Neural cell (in vitro differentiated cells): ENCODE data around the gene CDHR4.

Source experiments
- EP300 ChIP-seq: fragments of 450-650 bp; conservative IDR thresholded peaks from 2 replicates; pipeline ENCODE4 v1.6.1; 2014; ENCODE audit warnings: antibody characterized with exemption, mild to moderate bottlenecking, moderate library complexity; ENCODE audit not compliant: poor library complexity, severe bottlenecking
- EZH2 ChIP-seq: fragments of 200-600, 300-800 bp; shearing (Covaris generic), sonication (generic); IDR thresholded peaks from 2 replicates; pipeline ENCODE4 v1.6.1; 2014; ENCODE audit warnings: antibody characterized with exemption, low read length, borderline replicate concordance, mild to moderate bottlenecking; ENCODE audit not compliant: insufficient read depth, poor library complexity, severe bottlenecking
- POLR2AphosphoS5 ChIP-seq: IDR thresholded peaks from 2 replicates; pipeline ENCODE4 v1.6.1; 2012
- RAD21 ChIP-seq: fragments of 450-650 bp; conservative IDR thresholded peaks from 2 replicates; pipeline ENCODE4 v1.6.1; 2014; ENCODE audit warnings: antibody characterized with exemption, mild to moderate bottlenecking, moderate library complexity
- TAF1 ChIP-seq: IDR thresholded peaks from 2 replicates; pipeline ENCODE4 v1.6.1; 2012; ENCODE audit warnings: low read depth
- TF ChIP-seq, protein P1 (sequence below): fragments of 450-650 bp; IDR thresholded peaks from 2 replicates; pipeline ENCODE4 v1.5.1; 2014; ENCODE audit warnings: antibody characterized with exemption, mild to moderate bottlenecking, moderate library complexity; ENCODE audit not compliant: poor library complexity, severe bottlenecking

DNA sequence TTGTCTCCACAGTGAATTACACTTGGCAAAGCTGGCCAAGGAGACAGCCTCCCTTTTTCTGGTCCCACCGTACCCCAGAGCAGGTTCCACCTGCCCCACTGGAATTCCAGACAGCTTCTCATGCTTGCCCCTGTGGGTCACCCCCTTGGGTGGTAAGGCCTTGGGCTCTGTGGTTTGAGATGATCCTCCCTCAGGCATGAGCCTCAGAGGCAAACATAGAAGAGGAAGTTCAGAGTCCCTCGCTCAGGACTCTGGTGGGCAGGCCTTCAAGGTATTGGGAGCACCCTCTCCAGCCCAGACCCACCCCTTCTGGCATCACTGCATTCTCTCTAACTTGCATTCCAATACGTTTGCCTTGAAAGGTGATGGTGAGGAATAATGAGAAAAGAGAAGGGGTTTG, 31.7 kb upstream of the CDHR4 start:
- TF ChIP-seq, protein P1, sequence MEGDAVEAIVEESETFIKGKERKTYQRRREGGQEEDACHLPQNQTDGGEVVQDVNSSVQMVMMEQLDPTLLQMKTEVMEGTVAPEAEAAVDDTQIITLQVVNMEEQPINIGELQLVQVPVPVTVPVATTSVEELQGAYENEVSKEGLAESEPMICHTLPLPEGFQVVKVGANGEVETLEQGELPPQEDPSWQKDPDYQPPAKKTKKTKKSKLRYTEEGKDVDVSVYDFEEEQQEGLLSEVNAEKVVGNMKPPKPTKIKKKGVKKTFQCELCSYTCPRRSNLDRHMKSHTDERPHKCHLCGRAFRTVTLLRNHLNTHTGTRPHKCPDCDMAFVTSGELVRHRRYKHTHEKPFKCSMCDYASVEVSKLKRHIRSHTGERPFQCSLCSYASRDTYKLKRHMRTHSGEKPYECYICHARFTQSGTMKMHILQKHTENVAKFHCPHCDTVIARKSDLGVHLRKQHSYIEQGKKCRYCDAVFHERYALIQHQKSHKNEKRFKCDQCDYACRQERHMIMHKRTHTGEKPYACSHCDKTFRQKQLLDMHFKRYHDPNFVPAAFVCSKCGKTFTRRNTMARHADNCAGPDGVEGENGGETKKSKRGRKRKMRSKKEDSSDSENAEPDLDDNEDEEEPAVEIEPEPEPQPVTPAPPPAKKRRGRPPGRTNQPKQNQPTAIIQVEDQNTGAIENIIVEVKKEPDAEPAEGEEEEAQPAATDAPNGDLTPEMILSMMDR: no peak
- TF ChIP-seq POLR2AphosphoS5: no peak
- TF ChIP-seq TAF1: no peak
- TF ChIP-seq EZH2: no peak
- TF ChIP-seq RAD21: no peak
- no peak for TF ChIP-seq EP300
